ENCODE measurements around the gene C16orf90. TPM values are rescaled to one million over a fixed set of nuclear protein-coding genes. Genes with fewer than 3 reads are reported as not detected.

Gene C16orf90
- total and polyA plus RNA-seq, 5 donors from 2014 or later: not detected

Other genes with a start within 250 kb of the C16orf90 start
- not detected for gene MEFV, start 238.9 kb downstream of the C16orf90 start, total RNA-seq
- not detected for gene MEFV, start 238.9 kb downstream of the C16orf90 start, polyA plus RNA-seq
- gene ZNF263, start 212.0 kb downstream of the C16orf90 start, total RNA-seq: 28.3 TPM
- gene ZNF263, start 212.0 kb downstream of the C16orf90 start, polyA plus RNA-seq: 10 to 100 TPM; 39.1 to 47.1 (median 42.8) TPM
- gene TIGD7, start 190.1 kb downstream of the C16orf90 start, total RNA-seq: 3.1 TPM
- 1 to 10 TPM; 3.1 to 6.2 (median 4.8) TPM for gene TIGD7, start 190.1 kb downstream of the C16orf90 start, polyA plus RNA-seq
- gene ZNF75A, start 190.0 kb downstream of the C16orf90 start, total RNA-seq: 36.4 TPM
- 10 to 100 TPM; 15.7 to 25.9 (median 21.7) TPM for gene ZNF75A, start 190.0 kb downstream of the C16orf90 start, polyA plus RNA-seq
- gene OR2C1, start 139.6 kb downstream of the C16orf90 start, total RNA-seq: not detected
- under 1 TPM; 0.20 to 0.44 (median 0.35) TPM for gene OR2C1, start 139.6 kb downstream of the C16orf90 start, polyA plus RNA-seq
- 13.2 TPM for gene ZSCAN32, start 94.5 kb downstream of the C16orf90 start, total RNA-seq
- 10 to 100 TPM in 3 of 4 donors, 1 to 10 TPM in 1; 7.1 to 16.7 (median 11.7) TPM for gene ZSCAN32, start 94.5 kb downstream of the C16orf90 start, polyA plus RNA-seq
- gene ZNF174, start 94.3 kb downstream of the C16orf90 start, total RNA-seq: 5.4 TPM
- gene ZNF174, start 94.3 kb downstream of the C16orf90 start, polyA plus RNA-seq: 10 to 100 TPM; 10.5 to 18.4 (median 16.1) TPM
- 4.7 TPM for gene ZNF597, start 52.0 kb downstream of the C16orf90 start, total RNA-seq
- gene ZNF597, start 52.0 kb downstream of the C16orf90 start, polyA plus RNA-seq: 1 to 10 TPM; 1.5 to 2.3 (median 1.9) TPM
- gene NAA60, start 51.8 kb downstream of the C16orf90 start, total RNA-seq: 48.9 TPM
- 10 to 100 TPM; 38.8 to 50.0 (median 43.8) TPM for gene NAA60, start 51.8 kb downstream of the C16orf90 start, polyA plus RNA-seq
- gene CLUAP1, start 5.5 kb upstream of the C16orf90 start, total RNA-seq: 11.3 TPM
- gene CLUAP1, start 5.5 kb upstream of the C16orf90 start, polyA plus RNA-seq: 10 to 100 TPM; 20.6 to 35.1 (median 21.3) TPM
- gene NLRC3, start 81.9 kb upstream of the C16orf90 start, total RNA-seq: 97.0 TPM
- 10 to 100 TPM; 23.2 to 28.3 (median 26.8) TPM for gene NLRC3, start 81.9 kb upstream of the C16orf90 start, polyA plus RNA-seq
- 5.4 TPM for gene SLX4, start 116.1 kb upstream of the C16orf90 start, total RNA-seq
- under 1 TPM; 0.24 to 0.83 (median 0.42) TPM for gene SLX4, start 116.1 kb upstream of the C16orf90 start, polyA plus RNA-seq
- 41.9 TPM for gene DNASE1, start 159.2 kb upstream of the C16orf90 start, total RNA-seq
- gene DNASE1, start 159.2 kb upstream of the C16orf90 start, polyA plus RNA-seq: 1 to 10 TPM; 1.6 to 4.0 (median 3.6) TPM
- 65.0 TPM for gene TRAP1, start 222.0 kb upstream of the C16orf90 start, total RNA-seq
- 10 to 100 TPM; 38.7 to 59.5 (median 44.4) TPM for gene TRAP1, start 222.0 kb upstream of the C16orf90 start, polyA plus RNA-seq